Neuronal stem cell (in vitro differentiated cells): ENCODE results near the gene MAPT.

Source experiments
- DNase-seq: peaks from one replicate; pipeline ENCODE4 v3.0.0-alpha.2; 2013; ENCODE audit warnings: low spot score
- H2AFZ ChIP-seq: one replicate; pipeline ENCODE4 v1.6.1; 2013; ENCODE audit warnings: mild to moderate bottlenecking, low read length, inconsistent platforms
- H2AK5ac ChIP-seq: 2 replicates; pipeline ENCODE4 v1.6.1; 2013; ENCODE audit warnings: low read depth, mild to moderate bottlenecking, inconsistent platforms, low read length, moderate library complexity, mixed read lengths
- H2BK120ac ChIP-seq: 2 replicates; pipeline ENCODE4 v1.6.1; 2013; ENCODE audit warnings: low read depth, mild to moderate bottlenecking, inconsistent platforms, low read length, moderate library complexity, mixed read lengths
- H2BK12ac ChIP-seq: one replicate; pipeline ENCODE4 v1.6.1; 2013; ENCODE audit warnings: low read length, inconsistent platforms
- H2BK15ac ChIP-seq: 2 replicates; pipeline ENCODE4 v1.6.1; 2013; ENCODE audit warnings: mild to moderate bottlenecking, low read length, inconsistent platforms, mixed read lengths
- H2BK5ac ChIP-seq: one replicate; pipeline ENCODE4 v1.6.1; 2013; ENCODE audit warnings: inconsistent platforms, mild to moderate bottlenecking, low read length, moderate library complexity
- H3K14ac ChIP-seq: one replicate; pipeline ENCODE4 v1.6.1; 2013; ENCODE audit warnings: low read length, inconsistent platforms
- H3K18ac ChIP-seq: 2 replicates; pipeline ENCODE4 v1.6.1; 2013; ENCODE audit warnings: low read length, inconsistent platforms
- H3K23ac ChIP-seq: 2 replicates; pipeline ENCODE4 v1.6.1; 2013; ENCODE audit warnings: low read depth, mild to moderate bottlenecking, mixed read lengths, low read length, inconsistent platforms; ENCODE audit not compliant: poor library complexity
- H3K27ac ChIP-seq: replicated peaks from 3 replicates; pipeline ENCODE4 v1.5.1; 2013; ENCODE audit warnings: low read length, inconsistent platforms
- H3K27me3 ChIP-seq, 3 experiments: 2 replicates each; pipeline ENCODE4 v1.6.1; 2013; ENCODE audit warnings: low read length in 3 of 3, mild to moderate bottlenecking in 2 of 3, inconsistent platforms in 1 of 3, low read depth in 1 of 3, mixed read lengths in 1 of 3, moderate library complexity in 1 of 3; ENCODE audit not compliant: control insufficient read depth in 3 of 3, insufficient read depth in 3 of 3
- H3K36me3 ChIP-seq, 2 donors: replicated peaks in 1 of 2; 2 replicates each; pipeline ENCODE4 v1.6.1; 2013; ENCODE audit warnings: low read length in 2 of 2; ENCODE audit not compliant: control insufficient read depth in 2 of 2, insufficient read depth in 2 of 2
- H3K4ac ChIP-seq: 2 replicates; pipeline ENCODE4 v1.6.1; 2013; ENCODE audit warnings: inconsistent platforms, mild to moderate bottlenecking, low read length, moderate library complexity
- H3K4me1 ChIP-seq, 2 donors: 1 replicate in 1 of 2; 2 replicates in 1 of 2; pipeline ENCODE4 v1.6.1; 2013; ENCODE audit warnings: low read length in 2 of 2, low read depth in 1 of 2; ENCODE audit not compliant: control insufficient read depth in 2 of 2, insufficient read depth in 1 of 2
- H3K4me2 ChIP-seq: one replicate; pipeline ENCODE4 v1.6.1; 2013; ENCODE audit warnings: mild to moderate bottlenecking, low read length, inconsistent platforms; ENCODE audit not compliant: insufficient read depth, poor library complexity, severe bottlenecking
- H3K4me3 ChIP-seq, 2 donors: 2 replicates each; pipeline ENCODE4 v1.5.1; 2013; ENCODE audit warnings: low read length in 2 of 2, mild to moderate bottlenecking in 2 of 2, inconsistent platforms in 1 of 2, moderate library complexity in 1 of 2
- H3K79me1 ChIP-seq: one replicate; pipeline ENCODE4 v1.6.1; 2013; ENCODE audit warnings: low read depth, mild to moderate bottlenecking, inconsistent platforms, low read length, moderate library complexity
- H3K9ac ChIP-seq: one replicate; pipeline ENCODE4 v1.6.1; 2013; ENCODE audit warnings: mild to moderate bottlenecking, low read depth, low read length, inconsistent platforms; ENCODE audit not compliant: poor library complexity
- H3K9me3 ChIP-seq, 2 donors: replicated peaks in 1 of 2; 2 replicates each; pipeline versions ENCODE3 to v1.6.1; 2013; ENCODE audit warnings: low read length in 2 of 2, mild to moderate bottlenecking in 2 of 2, inconsistent platforms in 1 of 2, low read depth in 1 of 2, mixed read lengths in 1 of 2, moderate library complexity in 1 of 2; ENCODE audit not compliant: control insufficient read depth in 2 of 2, insufficient read depth in 1 of 2
- H4K8ac ChIP-seq: one replicate; pipeline ENCODE4 v1.6.1; 2013; ENCODE audit warnings: low read depth, mild to moderate bottlenecking, inconsistent platforms, low read length, moderate library complexity
- H4K91ac ChIP-seq: one replicate; pipeline ENCODE4 v1.6.1; 2013; ENCODE audit warnings: low read length, low read depth, mild to moderate bottlenecking, inconsistent platforms; ENCODE audit not compliant: poor library complexity
- WGBS, 2 donors: extraction: QIAGEN DNeasy Blood & Tissue Kit; methylation state at CpG; one replicate each; pipeline ENCODE4 v1.1.7; 2013; ENCODE audit warnings: missing lambda C conversion rate in 2 of 2, mixed read lengths in 1 of 2; ENCODE audit not compliant: insufficient read length in 2 of 2, insufficient replicate concordance in 1 of 2; ENCODE audit errors: extremely low coverage in 2 of 2; 5-methylcytosine and 5-hydroxymethylcytosine counted together

The MAPT gene

GRCh38 chr17:45942284-45942683 lies 47.9 kb downstream of the MAPT start:
- Histone ChIP-seq H3K4me1 (peaks cover 0 to 4% of the 10 kb centered on the region in 2 donors), H3K9ac (peak overlapping the region; percentile 45), H3K27me3 (peaks cover 0 to 29% (median 0%) of the 10 kb centered on the region in 3 experiments), H2BK5ac (no peak overlapping the region), H3K4me2 (no peak overlapping the region), H3K23ac (no peak overlapping the region), H2BK15ac (no peak overlapping the region), H3K27ac (no peak overlapping the region), H3K4me3 (no peak overlapping the region), H4K8ac (no peak overlapping the region), H3K79me1 (no peaks in the 10 kb centered on the region), H3K4ac (no peak overlapping the region), H2AK5ac (no peak overlapping the region), H2AFZ (peak overlapping the region; percentile 13), H4K91ac (no peak overlapping the region), H2BK120ac (no peak overlapping the region), H2BK12ac (no peak overlapping the region), H3K18ac (peak overlapping the region; percentile 74), H3K9me3 (no peaks in the 10 kb centered on the region), H3K36me3 (no peaks in the 10 kb centered on the region), H3K14ac (peak overlapping the region; percentile 22)
- no peak for DNase-seq
- no CpG with 5 or more reads among the region's 11 CpGs for WGBS, 2 donors

- Histone ChIP-seq H3K79me1 (no peaks in the 10 kb centered on the region), H3K18ac (no peak overlapping the region), H3K9ac (no peak overlapping the region), H2BK12ac (no peak overlapping the region), H3K4me3 (no peak overlapping the region), H3K36me3 (no peaks in the 10 kb centered on the region), H3K4me1 (peaks cover 0 to 9% of the 10 kb centered on the region in 2 donors), H3K9me3 (no peaks in the 10 kb centered on the region), H2AFZ (no peak overlapping the region), H3K4me2 (no peak overlapping the region), H2AK5ac (no peak overlapping the region), H4K91ac (no peak overlapping the region), H2BK120ac (no peak overlapping the region), H4K8ac (no peak overlapping the region), H3K27ac (no peak overlapping the region), H3K23ac (no peak overlapping the region), H3K27me3 (peaks cover 2 to 49% (median 12%) of the 10 kb centered on the region in 3 experiments), H2BK5ac (no peak overlapping the region), H2BK15ac (no peak overlapping the region), H3K14ac (no peak overlapping the region), H3K4ac (no peak overlapping the region)
- no peak for DNase-seq
- WGBS, 2 donors, result no CpG with 5 or more reads among the region's 4 CpGs
Observed at GRCh38 chr17:45946841-45947256, 52.5 kb downstream of the MAPT start.

GRCh38 chr17:45948498-45948880 lies 54.1 kb downstream of the MAPT start:
- Histone ChIP-seq H2BK5ac (no peak overlapping the region), H3K27me3 (peaks cover 2 to 38% (median 12%) of the 10 kb centered on the region in 3 experiments)
- no peak for DNase-seq

GRCh38 chr17:45948881-45949624 lies 54.7 kb downstream of the MAPT start:
- Histone ChIP-seq H4K8ac (no peak overlapping the region), H3K4me1 (peaks cover 0 to 6% of the 10 kb centered on the region in 2 donors), H4K91ac (no peak overlapping the region), H3K36me3 (no peaks in the 10 kb centered on the region), H2BK120ac (no peak overlapping the region), H3K18ac (peak overlapping the region; percentile 38), H3K9ac (no peak overlapping the region), H3K9me3 (no peaks in the 10 kb centered on the region), H3K27ac (no peak overlapping the region), H3K79me1 (no peaks in the 10 kb centered on the region), H3K4me2 (peak overlapping the region; percentile 12), H2BK15ac (no peak overlapping the region), H3K14ac (no peak overlapping the region), H2BK12ac (no peak overlapping the region), H2AK5ac (no peak overlapping the region), H2BK5ac (no peak overlapping the region), H2AFZ (peak overlapping the region; percentile 82), H3K4ac (no peak overlapping the region), H3K27me3 (peaks cover 2 to 32% (median 12%) of the 10 kb centered on the region in 3 experiments), H3K4me3 (no peak overlapping the region), H3K23ac (no peak overlapping the region)
- WGBS, 2 donors, result no CpG with 5 or more reads among the region's 34 CpGs
- peak; percentile 41 for DNase-seq

More at GRCh38 chr17:45948498-45948880, 54.1 kb downstream of the MAPT start:
- H4K8ac ChIP-seq, result no peak overlapping the region
- no CpG with 5 or more reads among the region's 2 CpGs for WGBS, 2 donors
- no peak overlapping the region for H4K91ac ChIP-seq
- H3K4me1 ChIP-seq, result peaks cover 0 to 6% of the 10 kb centered on the region in 2 donors
- no peak overlapping the region for H3K4me3 ChIP-seq
- no peak overlapping the region for H2AFZ ChIP-seq
- no peak overlapping the region for H3K4me2 ChIP-seq
- no peaks in the 10 kb centered on the region for H3K9me3 ChIP-seq
- H2AK5ac ChIP-seq, result no peak overlapping the region
- H3K14ac ChIP-seq, result no peak overlapping the region
- no peak overlapping the region for H2BK12ac ChIP-seq
- no peak overlapping the region for H3K9ac ChIP-seq
- no peak overlapping the region for H3K23ac ChIP-seq
- no peak overlapping the region for H3K18ac ChIP-seq
- H2BK15ac ChIP-seq, result no peak overlapping the region
- no peaks in the 10 kb centered on the region for H3K79me1 ChIP-seq
- H3K27ac ChIP-seq, result no peak overlapping the region
- no peak overlapping the region for H3K4ac ChIP-seq
- no peak overlapping the region for H2BK120ac ChIP-seq
- no peaks in the 10 kb centered on the region for H3K36me3 ChIP-seq
